ENCODE data around the gene MTSS2. TPM values are rescaled to one million over a fixed set of nuclear protein-coding genes. Genes with fewer than 3 reads are reported as not detected.

MTSS2 gene
- total RNA-seq, 1 donor from 2014 or later: 33.2 TPM

DNA sequence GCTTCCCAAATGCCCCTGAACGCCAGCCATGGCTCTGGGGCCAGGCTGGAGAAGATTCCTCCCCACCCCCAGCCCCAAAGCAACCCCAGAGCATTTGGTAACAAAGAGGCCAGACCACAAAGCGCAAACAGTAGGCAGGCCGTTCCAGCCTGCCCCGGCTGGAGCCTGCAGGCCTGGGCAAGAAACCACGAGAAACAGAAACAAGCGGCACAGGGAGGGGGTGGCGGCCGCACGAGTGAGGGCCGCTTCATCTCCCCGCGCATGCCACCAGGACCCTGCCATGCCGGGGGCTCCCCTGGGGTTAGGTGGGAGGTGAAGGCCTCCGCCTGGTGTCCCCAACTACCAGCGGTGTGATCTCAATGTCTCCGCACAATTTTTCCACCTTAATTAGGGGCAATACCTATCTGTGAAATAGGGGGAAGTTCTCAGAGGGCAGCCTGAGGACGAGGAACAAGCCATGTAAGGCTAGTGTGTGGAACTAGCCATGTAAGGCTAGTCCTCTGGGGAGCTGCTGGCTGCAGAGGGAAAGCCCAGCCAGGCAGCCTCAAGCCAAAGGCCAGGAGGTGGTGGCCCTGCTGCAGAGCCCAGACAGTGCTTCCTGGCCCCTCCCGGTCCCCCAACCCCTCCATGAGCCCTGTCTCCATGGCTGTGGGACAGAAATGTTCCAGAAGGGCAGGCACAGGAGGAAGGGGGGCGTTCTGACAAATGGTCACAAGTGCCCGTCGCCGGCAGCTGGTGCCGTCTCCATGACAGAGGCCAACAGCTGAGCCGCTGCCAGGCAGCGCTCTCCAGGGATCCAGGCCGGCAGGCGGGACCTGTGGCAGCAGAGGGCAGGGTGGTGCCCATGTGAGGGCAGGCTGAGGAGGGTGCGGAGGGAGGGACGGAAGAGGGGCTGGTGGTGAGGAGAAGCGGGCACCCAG is 14.5 kb upstream of the MTSS2 start:
- no peak for DNase-seq (ENCODE audit: low read depth)

DNA sequence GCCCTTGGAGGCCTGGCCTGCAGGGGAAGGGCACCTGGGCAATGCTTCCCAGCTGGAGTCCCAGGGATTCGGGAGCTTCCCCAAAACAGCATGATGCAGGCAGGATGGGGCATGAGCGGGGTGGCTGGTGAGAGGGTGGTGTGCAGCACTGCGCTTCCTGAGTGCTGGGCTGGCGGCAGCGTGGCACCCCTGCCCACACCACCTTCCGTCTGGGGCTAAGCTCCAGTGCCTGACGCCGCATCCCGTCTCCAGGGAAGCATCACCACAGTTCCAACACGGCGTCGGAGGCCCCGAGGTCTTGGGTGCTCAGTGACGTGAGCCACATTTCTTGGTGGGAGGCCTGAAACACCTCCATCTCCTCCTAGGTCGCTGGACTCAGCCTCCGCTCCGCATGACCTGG is 13.8 kb upstream of the MTSS2 start:
- no peak for DNase-seq (ENCODE audit: low read depth)

DNA sequence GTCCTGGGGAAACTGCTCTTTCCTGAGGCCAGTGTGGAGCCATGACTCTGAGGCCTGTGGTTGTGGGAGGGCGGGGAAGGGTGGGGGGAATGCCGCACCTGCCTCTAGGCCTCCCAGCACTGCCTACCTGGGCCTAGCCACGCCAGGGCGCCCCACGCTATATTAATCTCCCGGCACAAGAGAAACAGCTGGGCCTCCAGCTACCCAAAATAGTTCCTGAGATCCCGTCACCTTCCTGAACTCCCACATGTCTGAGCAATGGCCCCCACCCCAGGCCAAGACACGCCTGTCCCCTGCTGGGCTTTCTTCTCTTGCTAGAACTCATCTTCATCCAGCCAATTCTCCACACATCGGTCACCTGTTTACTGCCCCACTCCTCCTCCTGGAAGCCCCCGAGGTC is 13.0 kb upstream of the MTSS2 start:
- no peak for DNase-seq (ENCODE audit: low read depth)

DNA sequence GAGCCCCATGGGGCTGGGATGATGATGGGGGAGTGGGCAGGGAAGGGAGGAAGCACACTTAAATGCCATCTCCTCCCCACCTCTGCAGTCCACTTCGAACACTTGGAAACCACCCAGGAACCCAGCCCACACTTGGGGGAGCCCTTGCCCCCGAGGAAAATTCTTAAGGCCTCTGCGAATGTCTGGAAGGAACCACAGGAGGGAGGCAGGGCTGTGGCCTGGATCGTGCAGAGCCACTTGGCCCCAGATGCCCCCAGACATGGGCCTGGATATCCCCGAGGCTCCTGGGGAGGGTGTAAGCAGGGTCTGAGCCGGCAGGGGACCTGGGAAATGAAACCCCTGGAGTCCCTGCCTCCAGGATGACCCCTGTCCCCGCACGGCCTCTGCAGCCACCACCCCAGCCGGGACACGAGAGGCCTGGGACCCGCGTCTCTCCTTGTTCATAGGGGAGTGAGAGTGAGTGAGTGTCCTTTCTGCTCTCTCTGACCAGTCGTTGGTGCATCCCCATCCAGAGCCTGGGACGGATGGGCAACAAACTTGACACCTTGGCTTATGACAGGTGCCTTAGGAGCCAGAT is 11.8 kb upstream of the MTSS2 start:
- DNase-seq (ENCODE audit: low read depth): no peak

DNA sequence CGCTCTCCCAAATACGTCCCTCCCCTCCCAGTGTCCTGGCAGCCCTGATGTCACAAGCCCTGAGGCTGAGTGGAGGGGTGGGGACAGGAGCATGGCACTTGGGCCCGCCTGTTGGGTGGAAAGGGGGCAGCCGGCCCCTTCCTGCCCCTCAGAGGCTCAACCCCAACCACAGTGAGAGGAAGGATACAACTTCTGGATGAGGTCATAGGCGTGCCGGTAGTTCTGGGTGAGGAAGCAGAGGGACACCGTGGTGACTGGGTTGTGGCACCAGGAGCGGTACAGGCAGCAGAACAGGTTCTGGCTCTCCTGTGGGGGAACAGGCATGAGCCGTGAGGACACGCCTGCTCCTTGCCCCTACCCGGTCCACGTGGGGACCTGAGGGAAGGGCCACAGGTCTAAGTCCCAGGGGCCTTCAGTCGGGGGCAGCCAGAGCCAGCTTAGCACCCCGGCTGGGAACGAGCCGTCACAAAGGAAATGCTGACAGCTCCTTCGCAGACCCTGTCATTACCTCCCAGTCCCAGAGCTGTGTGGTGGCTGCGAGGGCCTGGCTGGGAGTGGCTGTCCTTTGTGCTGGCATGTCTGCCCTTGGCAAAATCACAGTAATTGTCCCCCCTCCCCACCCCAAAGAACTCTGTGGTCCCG is 11.2 kb upstream of the MTSS2 start:
- no peak for DNase-seq (ENCODE audit: low read depth)

DNA sequence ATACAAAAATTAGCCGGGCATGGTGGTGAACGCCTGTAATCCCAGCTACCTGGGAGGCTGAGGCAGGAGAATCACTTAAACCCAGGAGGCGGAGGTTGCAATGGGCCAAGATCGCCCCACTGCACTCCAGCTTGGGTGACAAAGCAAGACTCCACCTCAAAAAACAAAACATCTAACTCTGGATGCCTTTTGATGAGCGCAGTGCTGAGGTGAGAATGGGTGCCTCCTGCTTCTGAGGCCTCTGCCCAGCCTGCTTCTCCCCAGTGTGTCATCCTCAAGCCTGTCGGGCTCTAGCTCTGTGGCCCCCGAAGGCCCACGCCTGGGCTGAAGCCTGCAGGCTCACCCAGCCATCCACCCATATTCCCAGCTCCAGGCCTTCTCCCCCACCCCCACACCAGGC is 10.5 kb upstream of the MTSS2 start:
- DNase-seq (ENCODE audit: low read depth): no peak

DNA sequence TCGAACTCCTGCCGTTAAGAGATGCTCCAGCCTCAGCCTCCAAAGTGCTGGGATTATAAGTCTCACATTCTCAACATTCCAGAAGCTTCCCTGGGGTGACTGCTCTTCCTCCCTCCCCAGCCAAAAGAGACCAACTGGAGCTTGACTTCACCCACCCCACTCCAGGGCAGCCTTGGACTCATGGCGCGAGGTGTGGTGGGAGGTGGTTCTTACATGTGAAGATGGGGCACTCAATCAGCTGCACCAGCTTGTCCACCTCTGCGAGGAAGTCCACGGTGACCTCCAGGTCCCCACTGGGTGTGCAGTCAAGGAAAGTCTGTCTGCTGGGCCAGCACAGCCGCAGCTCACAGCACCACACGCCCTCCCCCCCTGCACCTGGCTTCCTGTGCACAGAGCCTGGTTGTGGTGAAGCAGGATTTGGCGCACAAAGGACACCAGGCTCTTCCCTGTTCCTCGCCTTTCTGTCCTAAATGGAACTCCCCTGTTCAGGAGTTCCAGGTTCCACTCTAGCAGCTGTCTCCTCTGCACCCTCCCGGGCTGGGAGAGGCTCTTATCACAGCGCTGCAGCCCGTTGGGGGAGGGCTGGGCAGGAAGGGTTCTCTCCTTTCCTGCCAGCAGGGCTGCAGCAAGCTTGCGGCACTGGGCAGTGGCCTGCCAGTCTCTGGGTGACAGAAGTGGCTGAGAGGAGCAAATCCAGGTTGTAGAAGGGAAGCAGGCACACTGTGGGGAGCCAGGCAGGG is 9.6 kb upstream of the MTSS2 start:
- no peak for DNase-seq (ENCODE audit: low read depth)

DNA sequence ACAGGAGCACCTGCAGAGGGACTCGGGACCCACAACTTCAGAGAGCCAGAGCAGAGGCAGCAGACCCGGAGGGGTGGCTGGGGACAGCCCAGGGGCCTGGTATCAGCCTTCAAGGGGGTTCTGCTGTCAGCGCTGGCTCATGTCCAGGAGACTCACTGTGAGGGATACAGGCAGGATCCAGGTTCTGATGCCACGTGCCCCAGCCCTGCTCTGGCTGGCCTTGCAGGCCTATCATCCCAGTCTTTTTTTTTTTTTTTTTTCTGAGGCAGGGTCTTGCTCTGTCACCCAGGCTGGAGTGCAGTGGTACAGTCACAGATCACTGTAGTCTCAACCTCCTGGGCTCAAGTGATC is 9.0 kb upstream of the MTSS2 start:
- DNase-seq (ENCODE audit: low read depth): no peak

DNA sequence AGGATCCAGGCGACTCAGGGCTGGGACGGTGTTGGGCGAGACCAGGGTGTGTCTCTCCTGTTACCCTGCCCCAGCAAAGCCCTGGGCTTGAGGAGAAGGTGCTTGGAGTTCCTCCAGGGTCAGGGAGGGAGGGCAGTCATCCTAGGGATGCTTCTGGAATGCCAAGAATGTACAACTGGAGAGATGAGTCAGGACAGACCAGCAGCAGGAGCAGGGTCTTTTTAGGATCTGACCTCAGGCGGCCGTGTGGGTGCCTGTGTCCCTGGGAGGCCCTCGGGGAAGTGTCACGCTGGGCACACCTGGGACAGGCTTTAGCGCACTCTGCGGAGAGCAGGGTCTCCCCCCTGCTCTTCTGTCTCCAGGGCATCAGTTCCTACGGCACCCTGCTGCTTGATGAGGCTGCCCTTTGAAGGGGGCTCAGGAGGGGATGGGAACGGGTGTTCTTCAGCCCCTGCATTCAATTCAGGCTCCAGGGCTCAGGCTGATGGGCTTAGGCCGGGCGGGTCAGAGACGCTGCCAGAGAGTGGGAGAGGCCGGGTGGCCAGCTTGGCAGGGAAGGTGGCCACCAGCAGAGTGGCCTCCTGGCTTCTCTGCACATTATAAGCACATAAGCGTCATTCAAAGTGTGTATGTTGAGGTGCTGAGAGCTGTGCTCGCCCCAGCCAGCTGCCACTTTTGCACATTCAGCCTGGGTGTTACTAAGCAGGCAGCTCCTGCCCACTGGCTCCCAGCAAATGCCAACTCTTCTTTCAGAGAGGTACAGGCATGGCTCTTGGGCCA is 8.4 kb upstream of the MTSS2 start:
- DNase-seq (ENCODE audit: low read depth): peak; percentile 84

DNA sequence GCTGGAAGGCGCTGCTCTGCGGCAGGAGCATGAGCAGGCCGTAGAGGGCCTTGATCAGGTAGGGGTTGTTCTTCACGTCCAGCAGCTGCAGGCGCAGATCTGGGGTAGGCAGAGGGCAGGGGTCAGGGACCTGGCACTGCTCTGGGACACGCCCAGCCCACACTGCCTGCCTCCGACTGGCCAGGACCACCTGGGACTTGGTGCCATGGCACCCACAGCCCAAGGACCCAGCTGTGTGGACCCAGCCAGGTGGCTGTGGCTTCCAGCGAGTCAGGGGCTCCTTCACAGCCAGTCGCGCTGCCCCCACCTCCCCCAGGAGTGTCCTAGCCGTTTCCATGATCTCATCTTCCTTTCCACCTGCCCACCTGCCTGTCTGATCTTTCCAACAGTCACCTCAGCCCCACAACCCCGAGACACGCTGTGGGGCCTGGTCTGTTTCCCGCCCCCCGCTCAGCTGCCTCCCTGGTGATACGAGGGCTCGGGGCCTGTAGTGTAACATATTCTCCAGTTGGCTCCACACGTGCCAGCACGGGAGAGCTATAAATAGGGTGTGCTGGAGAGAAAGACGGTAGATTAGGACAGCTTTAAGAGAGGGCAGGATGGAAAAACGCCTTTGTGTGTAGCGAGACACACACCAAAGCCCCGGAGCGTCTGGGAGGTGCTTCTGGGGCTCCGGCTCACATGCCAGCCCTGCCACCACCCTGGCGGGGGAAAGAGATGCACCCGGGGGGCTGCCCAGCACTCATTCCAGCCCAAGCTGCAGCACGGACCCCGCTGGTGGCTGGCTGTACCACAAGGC is 7.2 kb upstream of the MTSS2 start:
- no peak for DNase-seq (ENCODE audit: low read depth)

DNA sequence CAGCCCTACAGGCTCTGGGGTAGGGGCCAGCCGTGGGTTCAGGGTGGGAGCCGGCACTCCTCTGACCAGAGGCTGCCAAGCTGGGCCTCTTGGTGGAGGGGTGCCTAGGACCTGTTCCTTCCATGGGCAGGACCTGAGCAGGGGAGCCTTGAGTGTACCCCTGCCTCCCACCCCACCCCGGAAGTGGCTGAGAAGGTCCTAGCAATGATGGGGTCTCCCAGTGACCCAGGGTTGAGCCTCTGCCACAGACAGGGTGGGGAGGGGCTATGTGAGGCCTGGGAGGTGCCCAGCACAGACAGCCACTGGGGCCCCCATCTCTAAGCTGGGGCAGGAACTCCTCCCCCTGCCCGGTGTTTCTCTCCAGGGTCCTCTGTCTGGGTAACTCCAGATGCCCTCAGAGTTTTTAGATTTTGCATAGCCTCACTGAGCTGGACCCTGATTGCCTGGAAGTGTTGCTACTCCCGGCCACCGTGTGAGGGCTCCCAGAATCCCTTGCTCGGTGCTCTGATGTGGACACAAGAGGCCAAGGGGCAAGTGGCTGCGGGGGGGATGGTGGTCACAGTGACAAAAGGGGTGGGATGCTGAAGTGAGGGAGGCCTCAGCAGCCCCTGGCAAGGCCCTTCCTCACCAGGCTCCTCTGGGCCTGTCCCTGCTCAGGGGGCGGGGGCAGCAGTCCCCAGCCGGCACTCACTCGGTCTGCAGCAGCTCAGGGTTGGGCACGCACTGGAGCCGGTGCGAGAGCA is 6.4 kb upstream of the MTSS2 start:
- no peak for DNase-seq (ENCODE audit: low read depth)

DNA sequence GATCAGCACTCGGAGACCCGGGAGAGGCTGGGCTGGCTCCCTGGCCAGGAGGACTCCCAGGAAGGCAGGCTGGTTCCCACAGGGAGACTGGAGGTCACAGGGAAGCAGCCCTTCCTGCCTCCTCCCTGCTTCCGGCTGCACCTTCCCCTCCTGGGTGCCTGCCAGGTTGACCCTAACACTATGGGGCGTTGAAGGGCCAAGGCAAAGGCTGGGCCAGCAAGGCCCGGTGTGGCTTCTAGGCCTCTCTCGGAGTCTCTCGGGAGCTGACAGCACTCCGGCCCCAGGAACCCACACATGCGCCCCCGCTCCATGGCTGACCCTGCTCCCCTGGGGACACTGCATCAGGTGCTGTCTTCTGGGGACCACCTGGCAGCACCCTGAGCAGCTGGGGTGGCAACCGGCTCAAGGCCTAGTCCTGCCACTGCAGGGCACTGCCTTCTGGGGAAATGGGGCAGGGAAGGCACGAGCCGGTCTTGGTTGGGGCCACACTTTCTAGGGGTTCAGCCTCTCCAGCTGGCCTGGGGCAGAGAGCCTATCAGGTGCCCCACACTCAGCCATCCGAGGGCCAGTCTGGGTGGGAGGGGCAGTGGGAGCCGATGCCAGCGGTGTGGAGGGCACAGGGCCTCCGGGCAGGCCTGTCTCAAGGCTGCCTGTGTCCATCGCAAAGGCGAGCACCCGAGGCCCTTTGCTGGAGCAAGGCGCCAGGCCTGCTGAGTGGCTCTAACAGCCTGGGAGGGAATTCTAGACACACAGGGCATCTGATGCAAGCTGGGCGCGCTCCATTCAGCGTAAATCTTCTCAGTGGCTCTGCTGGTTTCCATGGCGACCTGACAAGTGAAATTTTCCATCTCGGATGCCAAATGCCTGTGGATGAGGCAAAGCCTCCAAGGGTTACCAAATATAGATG is 5.6 kb upstream of the MTSS2 start:
- peak; percentile 53 for DNase-seq (ENCODE audit: low read depth)

DNA sequence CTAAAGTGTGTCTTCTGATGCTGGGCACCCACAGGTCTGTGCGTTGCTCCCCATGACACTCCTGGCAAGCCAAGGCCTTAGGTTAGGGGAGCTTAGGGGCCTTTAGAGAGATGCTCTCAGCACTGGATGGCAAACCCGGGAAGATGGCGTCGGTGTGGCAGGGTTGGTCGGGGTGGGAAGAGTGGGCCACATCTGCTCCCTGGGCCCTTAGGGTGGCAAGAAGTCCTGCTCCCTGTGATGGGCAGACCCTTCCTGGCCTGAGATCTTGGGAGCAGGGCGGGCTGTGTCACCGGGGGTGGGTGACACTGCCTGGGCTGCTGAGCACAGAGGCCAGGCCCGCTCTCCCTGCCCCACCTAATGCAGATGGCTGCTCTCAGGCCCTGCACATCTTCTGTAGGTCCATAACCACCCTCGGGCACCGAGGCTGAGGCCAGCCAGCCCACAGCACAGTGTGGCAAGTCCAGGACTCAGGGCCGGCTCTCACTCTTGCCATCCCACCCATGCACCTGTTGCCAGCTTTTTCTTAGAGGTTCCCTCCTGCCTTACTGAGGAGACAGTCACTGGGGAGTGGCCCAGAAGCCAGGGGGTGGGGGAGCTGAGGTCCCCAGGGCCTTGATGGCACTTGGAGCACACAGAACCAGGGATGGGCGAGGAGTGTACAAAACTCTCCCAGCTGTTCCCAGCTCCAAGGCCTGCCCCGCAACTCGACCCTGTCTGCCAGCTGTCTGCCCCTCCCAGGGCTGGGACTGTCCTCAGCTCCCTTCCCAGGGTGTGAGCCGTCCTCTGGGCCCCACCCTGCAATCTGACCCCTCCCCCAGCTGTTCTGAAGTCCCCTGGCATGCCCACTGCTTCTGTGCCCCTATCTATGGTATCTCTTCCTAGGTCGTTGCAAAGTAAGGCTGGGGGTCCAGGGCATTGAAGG is 4.4 kb upstream of the MTSS2 start:
- DNase-seq (ENCODE audit: low read depth): no peak

DNA sequence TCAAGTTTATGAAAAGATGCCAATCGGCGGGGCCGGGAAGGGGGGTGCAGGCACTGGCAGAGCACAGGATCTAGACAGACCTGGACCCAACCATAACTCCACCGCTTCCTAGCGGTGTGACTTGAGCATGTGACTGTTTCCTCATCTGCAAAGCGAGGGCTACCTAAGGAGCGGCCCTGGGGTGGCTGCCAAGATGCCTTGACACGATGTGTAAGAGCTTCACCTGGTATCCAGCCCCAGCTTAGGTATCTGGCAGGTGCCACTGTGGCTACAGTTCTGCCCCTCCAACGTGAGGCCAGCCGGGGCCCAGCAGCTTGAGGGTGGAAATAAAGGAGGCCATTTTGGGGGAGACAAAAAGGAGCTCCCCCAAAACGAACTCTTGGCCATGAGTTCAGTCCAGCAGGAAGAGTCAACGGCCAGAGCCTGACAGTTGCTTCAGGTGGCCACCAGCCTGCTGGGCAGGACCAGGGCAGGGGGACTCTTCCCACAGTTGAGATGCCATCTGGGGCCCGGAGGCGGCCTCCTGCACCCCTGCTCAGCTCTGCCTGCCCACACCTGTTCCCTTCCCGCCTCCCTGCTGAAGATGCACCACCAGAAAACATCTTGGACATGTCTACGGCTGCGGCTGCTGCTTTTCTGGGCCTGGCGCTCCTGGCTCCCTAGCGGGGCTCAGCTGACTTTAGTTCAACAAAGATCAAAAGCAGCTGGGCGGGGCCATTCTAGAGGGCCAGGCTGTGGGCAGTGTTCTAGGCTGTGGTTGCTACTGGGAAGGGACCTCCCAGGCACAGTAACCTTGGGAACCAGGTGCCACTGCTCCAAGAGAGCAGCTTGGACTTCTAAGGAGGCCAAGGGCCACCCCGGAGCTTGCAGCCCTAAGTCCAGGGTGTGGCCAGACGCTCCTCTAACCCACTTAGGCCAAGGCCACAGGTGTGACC is 3.4 kb upstream of the MTSS2 start:
- no peak for DNase-seq (ENCODE audit: low read depth)

DNA sequence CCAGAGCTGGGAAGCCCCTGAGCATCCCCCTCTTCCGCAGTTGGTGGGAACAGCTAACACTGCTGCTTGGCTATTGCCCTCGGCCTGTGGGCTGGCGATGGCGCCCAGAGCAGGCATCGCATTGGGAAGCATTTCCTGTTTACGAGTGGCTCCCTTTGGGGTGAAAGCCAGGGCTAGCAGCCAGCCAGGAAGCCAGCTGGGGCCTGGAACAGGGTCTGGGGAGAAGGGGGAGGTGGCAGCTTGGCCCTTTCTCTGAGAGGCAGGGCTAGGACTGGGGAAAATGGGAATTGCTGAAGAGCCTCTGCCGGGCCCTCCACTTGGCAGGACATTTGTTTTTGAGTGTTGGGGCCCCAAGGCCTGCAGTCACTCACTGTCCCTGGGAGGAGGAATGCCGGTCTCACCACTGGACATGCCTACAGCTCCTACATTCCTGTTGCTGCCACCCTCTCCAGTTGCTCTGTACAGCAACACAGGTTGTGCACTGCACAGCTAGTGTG is 2.4 kb upstream of the MTSS2 start:
- no peak for DNase-seq (ENCODE audit: low read depth)

DNA sequence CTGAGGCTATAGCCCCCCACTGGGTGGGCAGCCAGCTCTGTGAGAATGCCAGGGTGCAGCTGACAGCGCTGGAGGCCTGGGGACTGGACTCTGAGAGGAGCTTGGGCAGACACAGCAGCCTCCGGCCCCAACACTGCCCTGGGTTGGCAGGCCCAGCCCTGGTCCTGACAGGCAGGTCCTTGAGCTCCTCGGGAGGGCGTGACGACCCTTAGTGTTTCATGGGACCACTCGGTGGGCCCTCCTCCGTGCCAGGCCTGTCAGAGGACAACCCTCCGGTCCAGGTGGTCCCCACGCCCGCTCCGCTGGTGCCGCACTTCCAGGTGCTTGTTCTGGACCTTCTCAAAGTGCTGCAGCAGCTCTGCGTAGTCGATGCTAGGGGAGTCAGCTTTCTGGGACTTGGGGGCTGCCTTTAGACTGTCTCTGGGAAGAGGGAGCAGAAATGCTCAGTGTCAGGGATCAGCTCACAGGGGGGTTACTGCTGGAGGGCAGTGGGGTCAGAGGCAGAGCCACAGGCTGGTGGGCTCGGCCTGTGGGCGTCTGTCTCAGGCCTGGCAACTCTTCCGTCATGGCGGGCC is 1.9 kb upstream of the MTSS2 start:
- no peak for DNase-seq (ENCODE audit: low read depth)

Measured in renal cortical epithelial cell (primary cell).